DMS53 treated with DMSO at 0.1 percent for 48 hours (cell line): ENCODE data around the gene CFAP46.

Experiments
- DNase-seq: peaks from one replicate; lab custom pipeline; 2025; ENCODE audit not compliant: unreplicated experiment; lab: John Stamatoyannopoulos, UW

Gene CFAP46

GRCh38 chr10:132882069-132882951 lies 60.1 kb downstream of the CFAP46 start:
- no peak for DNase-seq

- DNase-seq = no peak
Measured at GRCh38 chr10:132881186-132881920, 61.0 kb downstream of the CFAP46 start.

- DNase-seq = no peak
Measured at GRCh38 chr10:132880128-132880981, 62.0 kb downstream of the CFAP46 start.

GRCh38 chr10:132879408-132880127 lies 62.8 kb downstream of the CFAP46 start:
- DNase-seq = no peak

GRCh38 chr10:132878730-132879407 lies 63.5 kb downstream of the CFAP46 start:
- no peak for DNase-seq

GRCh38 chr10:132878091-132878729 lies 64.2 kb downstream of the CFAP46 start:
- DNase-seq = no peak

- DNase-seq = no peak
Measured at GRCh38 chr10:132877473-132877872, 64.9 kb downstream of the CFAP46 start.

GRCh38 chr10:132876993-132877431 lies 65.4 kb downstream of the CFAP46 start:
- no peak for DNase-seq

- DNase-seq = no peak
Measured at GRCh38 chr10:132876131-132876860, 66.1 kb downstream of the CFAP46 start.

GRCh38 chr10:132875435-132875834 lies 66.9 kb downstream of the CFAP46 start:
- no peak for DNase-seq

GRCh38 chr10:132873395-132873794 lies 69.0 kb downstream of the CFAP46 start:
- DNase-seq = no peak

- DNase-seq = no peak
Measured at GRCh38 chr10:132872658-132873057, 69.7 kb downstream of the CFAP46 start.

- DNase-seq = no peak
Measured at GRCh38 chr10:132870426-132870825, 71.9 kb downstream of the CFAP46 start.

GRCh38 chr10:132869621-132870020 lies 72.7 kb downstream of the CFAP46 start:
- no peak for DNase-seq

- DNase-seq = no peak
Measured at GRCh38 chr10:132868995-132869394, 73.4 kb downstream of the CFAP46 start.

GRCh38 chr10:132867801-132868644 lies 74.3 kb downstream of the CFAP46 start:
- DNase-seq = no peak

- no peak for DNase-seq
Measured at GRCh38 chr10:132866601-132867381, 75.6 kb downstream of the CFAP46 start.
